Uterus (tissue), 2 donors: Measurements from ENCODE around the gene IDUA.

Experiments used
- POLR2A ChIP-seq, 2 donors: fragments of 450-650 bp; IDR thresholded peaks; one replicate each; pipeline ENCODE4 v1.6.1; 2016; ENCODE audit warnings: antibody characterized with exemption in 2 of 2, mild to moderate bottlenecking in 1 of 2, moderate library complexity in 1 of 2
- TF ChIP-seq, protein P1 (sequence below), 4 experiments: fragments of 200-600 bp in 2 of 4; fragments of 450-650 bp in 2 of 4; sonication (generic) in 2 of 4; IDR thresholded peaks; one replicate each; pipeline ENCODE4 v1.5.1; 2016 to 2019; ENCODE audit warnings: antibody characterized with exemption in 4 of 4, mild to moderate bottlenecking in 2 of 4, moderate library complexity in 1 of 4

DNA sequence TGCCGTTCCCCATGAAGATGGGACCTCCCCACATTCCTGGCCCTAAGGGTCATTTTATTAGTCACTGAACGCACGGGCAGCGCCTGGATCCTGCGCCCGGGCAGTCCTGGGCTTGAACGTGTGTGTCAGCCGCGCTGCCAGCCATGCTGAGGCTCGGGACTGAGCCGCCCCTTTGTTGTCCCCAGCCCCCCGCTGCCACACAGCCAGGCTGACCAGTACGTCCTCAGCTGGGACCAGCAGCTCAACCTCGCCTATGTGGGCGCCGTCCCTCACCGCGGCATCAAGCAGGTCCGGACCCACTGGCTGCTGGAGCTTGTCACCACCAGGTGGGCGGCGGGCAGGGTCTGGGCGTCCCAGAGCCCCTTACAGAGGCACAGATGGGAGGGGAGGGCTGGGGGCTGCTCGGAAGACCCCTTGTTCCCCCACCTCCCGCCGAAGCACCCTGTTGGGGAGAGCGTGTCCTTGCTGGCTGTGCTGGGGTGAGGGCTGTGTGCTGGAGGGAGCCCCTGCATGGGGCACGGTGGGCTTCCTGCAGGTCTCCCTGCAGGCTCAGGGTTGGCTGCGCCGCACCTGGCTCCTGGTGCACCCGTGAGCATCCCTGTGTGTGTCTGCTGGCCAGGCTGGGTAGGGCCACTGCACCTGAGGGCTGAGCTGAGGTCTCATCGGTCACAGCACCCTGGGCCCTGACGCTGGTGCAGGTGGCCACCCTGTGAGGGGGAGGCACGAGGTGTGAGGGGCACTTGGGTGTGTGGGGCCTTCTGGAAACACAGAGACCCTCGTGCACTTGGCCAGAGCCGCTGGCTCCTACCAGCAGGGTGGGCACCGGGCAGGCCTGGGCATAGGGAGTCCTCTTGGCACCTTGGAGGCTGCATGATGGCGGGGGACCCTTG, 1.0 kb downstream of the IDUA start:
- TF ChIP-seq, protein P1, sequence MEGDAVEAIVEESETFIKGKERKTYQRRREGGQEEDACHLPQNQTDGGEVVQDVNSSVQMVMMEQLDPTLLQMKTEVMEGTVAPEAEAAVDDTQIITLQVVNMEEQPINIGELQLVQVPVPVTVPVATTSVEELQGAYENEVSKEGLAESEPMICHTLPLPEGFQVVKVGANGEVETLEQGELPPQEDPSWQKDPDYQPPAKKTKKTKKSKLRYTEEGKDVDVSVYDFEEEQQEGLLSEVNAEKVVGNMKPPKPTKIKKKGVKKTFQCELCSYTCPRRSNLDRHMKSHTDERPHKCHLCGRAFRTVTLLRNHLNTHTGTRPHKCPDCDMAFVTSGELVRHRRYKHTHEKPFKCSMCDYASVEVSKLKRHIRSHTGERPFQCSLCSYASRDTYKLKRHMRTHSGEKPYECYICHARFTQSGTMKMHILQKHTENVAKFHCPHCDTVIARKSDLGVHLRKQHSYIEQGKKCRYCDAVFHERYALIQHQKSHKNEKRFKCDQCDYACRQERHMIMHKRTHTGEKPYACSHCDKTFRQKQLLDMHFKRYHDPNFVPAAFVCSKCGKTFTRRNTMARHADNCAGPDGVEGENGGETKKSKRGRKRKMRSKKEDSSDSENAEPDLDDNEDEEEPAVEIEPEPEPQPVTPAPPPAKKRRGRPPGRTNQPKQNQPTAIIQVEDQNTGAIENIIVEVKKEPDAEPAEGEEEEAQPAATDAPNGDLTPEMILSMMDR (IDR thresholded peaks at IDR 0.05): no peak
- no peak for TF ChIP-seq POLR2A (IDR thresholded peaks at IDR 0.05)
